GM12891 (cell line): ENCODE data around the gene ASCL5.

Experiments used
- POLR2A ChIP-seq: IDR thresholded peaks from 2 replicates; pipeline ENCODE4 v1.6.1; 2011; ENCODE audit warnings: low read depth, low read length, control low read depth
- POLR2AphosphoS5 ChIP-seq: IDR thresholded peaks from 2 replicates; pipeline ENCODE4 v1.6.1; 2011; ENCODE audit warnings: low read depth, low read length, control low read depth
- SPI1 ChIP-seq: IDR thresholded peaks from 2 replicates; pipeline ENCODE4 v1.6.1; 2011; ENCODE audit warnings: low read depth, low read length, control low read depth
- TAF1 ChIP-seq: IDR thresholded peaks from 2 replicates; pipeline ENCODE4 v1.6.1; 2011; ENCODE audit warnings: low read depth, low read length, control low read depth

- TF ChIP-seq POLR2A (no peak), POLR2AphosphoS5 (no peak), SPI1 (no peak), TAF1 (no peak)
Observed at GRCh38 chr1:201146626-201147390, 19.8 kb upstream of the ASCL5 start.
